DOHH2 (cell line): Measurements from ENCODE around the gene CTRB1.

ENCODE experiments used
- H3F3A ChIP-seq: fragments of 200-600 bp; sonication (generic), shearing (Covaris generic); 2 replicates; pipeline ENCODE4 v1.6.0; 2016; ENCODE audit warnings: antibody characterized with exemption, mild to moderate bottlenecking; ENCODE audit not compliant: control insufficient read depth, insufficient read depth
- H3K27ac ChIP-seq: fragments of 200-600 bp; sonication (generic); 2 replicates; pipeline ENCODE4 v1.5.1; 2014; ENCODE audit warnings: low read depth, mild to moderate bottlenecking, low read length, moderate library complexity
- H3K27me3 ChIP-seq: fragments of 200-600 bp; sonication (generic); 2 replicates; pipeline ENCODE4 v1.6.1; 2014; ENCODE audit warnings: mild to moderate bottlenecking, low read length, mixed read lengths; ENCODE audit not compliant: control insufficient read depth
- H3K36me3 ChIP-seq: fragments of 200-600 bp; sonication (generic); 2 replicates; pipeline ENCODE4 v1.6.1; 2014; ENCODE audit warnings: mild to moderate bottlenecking, low read length, moderate library complexity, mixed read lengths; ENCODE audit not compliant: control insufficient read depth
- H3K4me1 ChIP-seq: fragments of 200-600 bp; sonication (generic); 2 replicates; pipeline ENCODE4 v1.6.1; 2014; ENCODE audit warnings: mild to moderate bottlenecking, low read length, mixed read lengths; ENCODE audit not compliant: control insufficient read depth
- H3K4me2 ChIP-seq: fragments of 200-600 bp; sonication (generic); 2 replicates; pipeline ENCODE4 v1.6.0; 2014; ENCODE audit warnings: mild to moderate bottlenecking, low read length, moderate library complexity
- H3K4me3 ChIP-seq: fragments of 200-600 bp; sonication (generic); 2 replicates; pipeline ENCODE4 v1.5.1; 2014; ENCODE audit warnings: mild to moderate bottlenecking, low read length, mixed read lengths
- H3K79me2 ChIP-seq: fragments of 200-600 bp; sonication (generic); 2 replicates; pipeline ENCODE4 v1.6.1; 2014; ENCODE audit warnings: mild to moderate bottlenecking, low read length, mixed read lengths; ENCODE audit not compliant: control insufficient read depth
- H3K9me2 ChIP-seq: fragments of 200-600 bp; sonication (generic); replicated peaks from 2 replicates; pipeline ENCODE4 v1.6.1; 2014; ENCODE audit warnings: mild to moderate bottlenecking, low read length, mixed read lengths; ENCODE audit not compliant: control insufficient read depth
- H3K9me3 ChIP-seq: fragments of 200-600 bp; sonication (generic); 2 replicates; pipeline ENCODE4 v1.6.1; 2014; ENCODE audit warnings: antibody characterized with exemption, low read length, mixed read lengths; ENCODE audit not compliant: control insufficient read depth, insufficient read depth
- H4K20me1 ChIP-seq: fragments of 200-600 bp; sonication (generic); 2 replicates; pipeline ENCODE4 v1.6.0; 2014; ENCODE audit warnings: low read depth, mild to moderate bottlenecking, antibody characterized with exemption, low read length, moderate library complexity; ENCODE audit not compliant: control insufficient read depth, insufficient read depth
- EZH2phosphoT487 ChIP-seq: fragments of 200-600 bp; sonication (generic); IDR thresholded peaks from 2 replicates; pipeline ENCODE4 v1.6.1; 2017; ENCODE audit warnings: borderline replicate concordance, mild to moderate bottlenecking, antibody characterized with exemption, low read length, moderate library complexity, mixed read lengths
- TF ChIP-seq, protein P1 (sequence below): fragments of 200-600 bp; sonication (generic); IDR thresholded peaks from one replicate; pipeline ENCODE4 v1.5.1; 2014; ENCODE audit warnings: antibody characterized with exemption, mild to moderate bottlenecking, low read depth, low read length; ENCODE audit not compliant: poor library complexity, severe bottlenecking

The CTRB1 gene

DNA sequence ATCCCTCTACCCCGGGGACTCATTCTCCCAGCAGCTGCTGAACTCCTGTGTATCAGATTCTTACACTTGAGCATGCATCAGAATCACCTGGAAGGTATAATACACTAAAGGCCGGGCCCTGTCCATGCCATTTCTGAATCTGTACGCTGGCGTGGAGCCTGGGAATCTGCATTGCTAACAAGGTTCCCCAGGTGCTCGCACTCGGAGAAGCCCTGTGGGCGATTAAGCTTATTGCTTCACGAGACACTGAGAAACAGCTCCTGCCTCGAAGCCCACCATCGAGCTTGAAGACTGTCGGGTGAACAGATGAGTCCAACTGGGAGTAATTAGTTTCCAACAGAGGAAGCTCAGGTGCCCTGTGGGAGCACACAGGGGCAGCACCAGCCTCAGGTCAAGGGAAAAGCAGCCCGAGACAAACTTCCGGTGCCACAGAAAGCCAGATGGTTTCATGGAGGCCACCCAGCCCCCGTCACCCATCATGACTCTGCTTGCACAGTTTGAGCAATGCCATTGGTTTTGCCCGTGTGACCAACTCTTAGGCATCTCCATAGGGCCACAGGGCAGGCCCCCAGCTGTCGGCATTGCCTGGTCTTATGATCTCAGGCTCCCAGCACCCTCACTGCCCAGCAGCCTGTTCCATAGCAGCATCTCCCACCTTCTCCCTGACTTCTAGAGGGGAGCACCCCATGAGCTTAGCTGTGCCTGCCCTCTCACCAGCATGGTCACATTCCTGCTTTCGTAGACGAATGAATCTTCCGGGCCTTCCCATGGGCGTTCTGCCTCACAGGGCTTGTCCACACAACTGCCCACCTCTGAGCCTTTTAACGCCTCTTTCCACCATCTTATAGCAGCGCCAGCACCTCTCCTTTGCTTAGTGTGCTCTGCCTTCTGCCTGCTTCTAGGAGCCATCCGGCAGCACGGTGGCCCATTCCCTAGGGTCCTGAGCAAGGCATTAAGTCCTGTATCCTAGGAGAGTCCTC, 22.7 kb upstream of the CTRB1 start:
- TF ChIP-seq, protein P1, sequence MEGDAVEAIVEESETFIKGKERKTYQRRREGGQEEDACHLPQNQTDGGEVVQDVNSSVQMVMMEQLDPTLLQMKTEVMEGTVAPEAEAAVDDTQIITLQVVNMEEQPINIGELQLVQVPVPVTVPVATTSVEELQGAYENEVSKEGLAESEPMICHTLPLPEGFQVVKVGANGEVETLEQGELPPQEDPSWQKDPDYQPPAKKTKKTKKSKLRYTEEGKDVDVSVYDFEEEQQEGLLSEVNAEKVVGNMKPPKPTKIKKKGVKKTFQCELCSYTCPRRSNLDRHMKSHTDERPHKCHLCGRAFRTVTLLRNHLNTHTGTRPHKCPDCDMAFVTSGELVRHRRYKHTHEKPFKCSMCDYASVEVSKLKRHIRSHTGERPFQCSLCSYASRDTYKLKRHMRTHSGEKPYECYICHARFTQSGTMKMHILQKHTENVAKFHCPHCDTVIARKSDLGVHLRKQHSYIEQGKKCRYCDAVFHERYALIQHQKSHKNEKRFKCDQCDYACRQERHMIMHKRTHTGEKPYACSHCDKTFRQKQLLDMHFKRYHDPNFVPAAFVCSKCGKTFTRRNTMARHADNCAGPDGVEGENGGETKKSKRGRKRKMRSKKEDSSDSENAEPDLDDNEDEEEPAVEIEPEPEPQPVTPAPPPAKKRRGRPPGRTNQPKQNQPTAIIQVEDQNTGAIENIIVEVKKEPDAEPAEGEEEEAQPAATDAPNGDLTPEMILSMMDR: no peak
- TF ChIP-seq EZH2phosphoT487: no peak
- Histone ChIP-seq H3K9me3 (no peaks in the 10 kb centered on the region), H3K36me3 (no peaks in the 10 kb centered on the region), H3K27me3 (peaks cover 19% of the 10 kb centered on the region), H3F3A (no peaks in the 10 kb centered on the region), H3K27ac (no peak overlapping the region), H3K4me2 (no peak overlapping the region), H3K9me2 (no peaks in the 10 kb centered on the region), H3K79me2 (no peaks in the 10 kb centered on the region), H3K4me1 (peaks cover 4% of the 10 kb centered on the region), H3K4me3 (no peak overlapping the region), H4K20me1 (no peaks in the 10 kb centered on the region)

DNA sequence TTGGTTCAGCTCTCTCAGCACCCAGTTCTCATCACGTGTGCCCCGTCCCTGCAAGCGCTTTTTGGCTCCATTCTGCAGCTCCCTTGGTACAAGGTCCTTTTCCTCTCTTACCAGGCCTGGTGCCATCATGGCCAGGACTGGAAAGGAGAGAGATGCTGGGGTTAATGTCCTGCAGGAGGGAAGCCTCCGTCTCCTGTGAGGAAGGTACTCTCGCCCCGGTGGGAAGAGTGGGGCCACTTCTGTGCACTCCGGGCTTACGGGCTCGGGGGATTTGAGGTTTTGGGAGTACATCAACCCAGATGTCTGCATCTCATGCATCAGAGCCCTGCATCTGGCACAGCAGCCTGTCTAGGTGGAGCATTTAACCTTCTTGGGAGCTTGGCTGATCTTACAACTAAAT, 22.0 kb upstream of the CTRB1 start:
- Histone ChIP-seq H3K4me1 (peaks cover 9% of the 10 kb centered on the region), H3K27me3 (peaks cover 19% of the 10 kb centered on the region), H4K20me1 (no peaks in the 10 kb centered on the region), H3K9me3 (no peaks in the 10 kb centered on the region), H3K9me2 (no peaks in the 10 kb centered on the region), H3K4me2 (no peak overlapping the region), H3K27ac (no peak overlapping the region), H3F3A (no peaks in the 10 kb centered on the region), H3K79me2 (no peaks in the 10 kb centered on the region), H3K4me3 (no peak overlapping the region), H3K36me3 (no peaks in the 10 kb centered on the region)
- TF ChIP-seq, protein P1: no peak
- no peak for TF ChIP-seq EZH2phosphoT487

DNA sequence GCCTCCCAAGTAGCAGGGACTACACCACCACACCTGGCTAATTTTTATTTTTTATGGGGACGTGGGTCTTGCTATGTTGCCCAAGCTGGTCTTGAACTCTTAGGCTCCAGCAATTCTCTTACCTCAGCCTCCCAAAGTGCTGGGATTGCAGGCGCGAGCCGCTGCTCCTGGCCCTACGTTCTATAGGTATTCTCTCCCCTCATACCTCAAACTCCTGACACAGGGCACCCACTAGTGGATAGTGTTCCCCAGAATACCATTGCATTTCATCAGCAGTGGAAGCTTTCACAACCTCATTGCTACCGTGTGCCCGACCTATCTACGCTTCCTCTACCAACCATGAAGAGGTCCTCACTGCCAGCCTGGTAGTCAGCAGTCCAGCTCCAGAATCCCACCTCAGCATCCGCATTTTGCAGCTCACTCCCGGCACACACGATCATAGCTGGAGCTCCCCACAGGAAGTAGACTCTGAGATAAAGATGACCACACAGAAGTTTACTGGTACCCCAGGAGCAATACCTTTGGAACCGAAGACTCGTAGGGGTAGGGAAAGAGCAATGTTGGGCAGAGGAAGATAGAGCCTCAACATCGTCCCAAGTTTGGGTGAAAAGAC, 21.2 kb upstream of the CTRB1 start:
- no peak overlapping the region for H3K4me2 ChIP-seq

More for the DNA sequence above, 21.2 kb upstream of the CTRB1 start:
- Histone ChIP-seq H3K79me2 (no peaks in the 10 kb centered on the region), H3K4me3 (no peak overlapping the region), H3K36me3 (no peaks in the 10 kb centered on the region), H4K20me1 (no peaks in the 10 kb centered on the region), H3K27ac (no peak overlapping the region), H3K4me1 (peaks cover 9% of the 10 kb centered on the region), H3K27me3 (peaks cover 19% of the 10 kb centered on the region), H3K9me3 (no peaks in the 10 kb centered on the region), H3K9me2 (no peaks in the 10 kb centered on the region), H3F3A (no peaks in the 10 kb centered on the region)
- TF ChIP-seq, protein P1: no peak
- no peak for TF ChIP-seq EZH2phosphoT487
